Occipital lobe (tissue), 2 donors: ENCODE data around the gene QRSL1. TPM values are rescaled to one million over a fixed set of nuclear protein-coding genes. Genes with fewer than 3 reads are reported as not detected.

Experiments
- small RNA-seq: library from RNA; depleted of rRNA; stranded (forward); fragments of <200 nt; gene quantifications from one replicate; pipeline ENCODE3, GENCODE V24; 2014
- total RNA-seq: library from RNA; depleted of rRNA; stranded (reverse); fragments of >200 nt; gene quantifications from one replicate; pipeline ENCODE4 v1.2.3, GENCODE V29; 2014

Gene QRSL1
- total RNA-seq, 1 donor from 2014 or later = 19.7 TPM

Small RNAs within 50 kb of the gene (small RNA-seq; reads per million reads assigned to genes)
- not detected for gene RNU6-527P

Other genes with a start within 250 kb of the QRSL1 start
- 9.0 TPM for gene RTN4IP1, start 80 bp upstream of the QRSL1 start, total RNA-seq